Uterus (tissue), 2 donors: Measurements from ENCODE around the gene ASXL3.

Experiments
- POLR2A ChIP-seq, 2 donors: fragments of 450-650 bp; IDR thresholded peaks; one replicate each; pipeline ENCODE4 v1.6.1; 2016; ENCODE audit warnings: antibody characterized with exemption in 2 of 2, mild to moderate bottlenecking in 1 of 2, moderate library complexity in 1 of 2
- TF ChIP-seq, protein P1 (sequence below), 4 experiments: fragments of 200-600 bp in 2 of 4; fragments of 450-650 bp in 2 of 4; sonication (generic) in 2 of 4; IDR thresholded peaks; one replicate each; pipeline ENCODE4 v1.5.1; 2016 to 2019; ENCODE audit warnings: antibody characterized with exemption in 4 of 4, mild to moderate bottlenecking in 2 of 4, moderate library complexity in 1 of 4

GRCh38 chr18:33656889-33657448 is 79.0 kb downstream of the ASXL3 start:
- TF ChIP-seq, protein P1, sequence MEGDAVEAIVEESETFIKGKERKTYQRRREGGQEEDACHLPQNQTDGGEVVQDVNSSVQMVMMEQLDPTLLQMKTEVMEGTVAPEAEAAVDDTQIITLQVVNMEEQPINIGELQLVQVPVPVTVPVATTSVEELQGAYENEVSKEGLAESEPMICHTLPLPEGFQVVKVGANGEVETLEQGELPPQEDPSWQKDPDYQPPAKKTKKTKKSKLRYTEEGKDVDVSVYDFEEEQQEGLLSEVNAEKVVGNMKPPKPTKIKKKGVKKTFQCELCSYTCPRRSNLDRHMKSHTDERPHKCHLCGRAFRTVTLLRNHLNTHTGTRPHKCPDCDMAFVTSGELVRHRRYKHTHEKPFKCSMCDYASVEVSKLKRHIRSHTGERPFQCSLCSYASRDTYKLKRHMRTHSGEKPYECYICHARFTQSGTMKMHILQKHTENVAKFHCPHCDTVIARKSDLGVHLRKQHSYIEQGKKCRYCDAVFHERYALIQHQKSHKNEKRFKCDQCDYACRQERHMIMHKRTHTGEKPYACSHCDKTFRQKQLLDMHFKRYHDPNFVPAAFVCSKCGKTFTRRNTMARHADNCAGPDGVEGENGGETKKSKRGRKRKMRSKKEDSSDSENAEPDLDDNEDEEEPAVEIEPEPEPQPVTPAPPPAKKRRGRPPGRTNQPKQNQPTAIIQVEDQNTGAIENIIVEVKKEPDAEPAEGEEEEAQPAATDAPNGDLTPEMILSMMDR (IDR thresholded peaks at IDR 0.05), result no peak
- no peak for TF ChIP-seq POLR2A (IDR thresholded peaks at IDR 0.05)
